BE2C (cell line): ENCODE data around the gene ELF1.

Experiments
- DNase-seq: peaks from one replicate; pipeline ENCODE4 v3.0.0-alpha.2; 2020
- H3K27me3 ChIP-seq: fragments of 250-450 bp; sonication (Bioruptor Pico); 2 replicates; pipeline ENCODE4 v1.5.1; 2020; ENCODE audit warnings: mild to moderate bottlenecking
- H3K36me3 ChIP-seq: fragments of 250-450 bp; sonication (Bioruptor Pico); 2 replicates; pipeline ENCODE4 v1.5.1; 2020; ENCODE audit warnings: mild to moderate bottlenecking
- H3K4me1 ChIP-seq: fragments of 250-450 bp; sonication (Bioruptor Pico); 2 replicates; pipeline ENCODE4 v1.5.1; 2020
- H3K4me3 ChIP-seq: 2 replicates; pipeline ENCODE4 v1.5.1; 2011; ENCODE audit warnings: low read depth, low read length
- H3K9me3 ChIP-seq: fragments of 250-450 bp; sonication (Bioruptor Pico); 2 replicates; pipeline ENCODE4 v1.5.1; 2020
- TF ChIP-seq, protein P1 (sequence below): IDR thresholded peaks from 2 replicates; pipeline ENCODE4 v1.5.1; 2012; ENCODE audit warnings: mild to moderate bottlenecking, low read depth, low read length

ELF1 gene

DNA sequence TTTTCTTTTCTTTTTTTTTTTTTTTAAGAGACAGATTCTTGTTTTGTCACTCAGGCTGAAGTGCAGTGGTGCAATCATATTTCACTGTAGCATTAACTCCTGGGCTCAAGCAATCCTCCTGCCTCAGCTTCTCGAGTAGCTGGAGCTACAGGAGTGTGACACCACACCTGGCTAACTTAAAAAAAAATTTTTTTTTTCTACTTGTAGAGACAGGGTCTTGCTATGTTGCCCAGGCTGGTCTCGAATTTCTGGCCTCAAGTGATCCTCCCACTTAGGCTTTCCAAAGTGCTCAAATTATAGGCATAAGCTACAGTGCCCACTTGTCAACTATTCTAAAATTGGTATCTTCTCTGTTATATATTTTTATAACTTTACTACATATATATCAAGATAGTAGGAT lies 6.6 kb downstream of the ELF1 start:
- no peaks in the 10 kb centered on the region for H3K9me3 ChIP-seq
- no peaks in the 10 kb centered on the region for H3K36me3 ChIP-seq
- no peaks in the 10 kb centered on the region for H3K4me1 ChIP-seq

DNA sequence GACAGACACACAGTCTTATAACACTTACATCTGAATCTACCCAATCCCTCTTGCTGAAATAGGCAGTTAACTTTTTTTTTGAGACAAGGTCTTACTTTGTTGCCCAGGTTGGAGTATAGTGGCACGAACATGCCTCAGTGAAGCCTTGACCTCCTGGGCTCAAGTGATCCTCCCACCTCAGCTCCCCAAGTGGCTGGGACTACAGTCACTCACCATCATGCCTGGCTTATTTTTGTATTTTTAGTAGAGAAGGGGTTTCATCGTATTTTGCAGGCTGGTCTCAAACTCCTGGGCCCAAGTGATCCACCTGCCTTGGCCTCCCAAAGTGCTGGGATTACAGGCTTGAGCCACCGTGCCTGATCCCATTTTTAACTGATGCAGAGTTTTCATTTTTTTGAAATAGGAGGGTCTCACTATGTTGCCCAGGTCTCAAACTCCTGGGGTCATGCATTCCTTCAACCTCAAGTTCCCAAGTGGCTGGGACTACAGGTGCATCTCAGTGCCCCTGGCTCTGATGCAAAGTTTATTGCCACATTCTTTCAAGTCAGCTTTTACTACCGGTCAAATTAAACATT lies 7.6 kb downstream of the ELF1 start:
- no peak for DNase-seq
- H3K9me3 ChIP-seq, result no peaks in the 10 kb centered on the region
- H3K36me3 ChIP-seq, result no peaks in the 10 kb centered on the region
- TF ChIP-seq, protein P1, sequence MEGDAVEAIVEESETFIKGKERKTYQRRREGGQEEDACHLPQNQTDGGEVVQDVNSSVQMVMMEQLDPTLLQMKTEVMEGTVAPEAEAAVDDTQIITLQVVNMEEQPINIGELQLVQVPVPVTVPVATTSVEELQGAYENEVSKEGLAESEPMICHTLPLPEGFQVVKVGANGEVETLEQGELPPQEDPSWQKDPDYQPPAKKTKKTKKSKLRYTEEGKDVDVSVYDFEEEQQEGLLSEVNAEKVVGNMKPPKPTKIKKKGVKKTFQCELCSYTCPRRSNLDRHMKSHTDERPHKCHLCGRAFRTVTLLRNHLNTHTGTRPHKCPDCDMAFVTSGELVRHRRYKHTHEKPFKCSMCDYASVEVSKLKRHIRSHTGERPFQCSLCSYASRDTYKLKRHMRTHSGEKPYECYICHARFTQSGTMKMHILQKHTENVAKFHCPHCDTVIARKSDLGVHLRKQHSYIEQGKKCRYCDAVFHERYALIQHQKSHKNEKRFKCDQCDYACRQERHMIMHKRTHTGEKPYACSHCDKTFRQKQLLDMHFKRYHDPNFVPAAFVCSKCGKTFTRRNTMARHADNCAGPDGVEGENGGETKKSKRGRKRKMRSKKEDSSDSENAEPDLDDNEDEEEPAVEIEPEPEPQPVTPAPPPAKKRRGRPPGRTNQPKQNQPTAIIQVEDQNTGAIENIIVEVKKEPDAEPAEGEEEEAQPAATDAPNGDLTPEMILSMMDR, result no peak
- H3K27me3 ChIP-seq, result no peaks in the 10 kb centered on the region
- no peak overlapping the region for H3K4me3 ChIP-seq
- no peaks in the 10 kb centered on the region for H3K4me1 ChIP-seq

More for the DNA sequence above, 6.6 kb downstream of the ELF1 start:
- H3K27me3 ChIP-seq, result no peaks in the 10 kb centered on the region
- no peak for DNase-seq
- H3K4me3 ChIP-seq, result no peak overlapping the region
- TF ChIP-seq, protein P1, result no peak

DNA sequence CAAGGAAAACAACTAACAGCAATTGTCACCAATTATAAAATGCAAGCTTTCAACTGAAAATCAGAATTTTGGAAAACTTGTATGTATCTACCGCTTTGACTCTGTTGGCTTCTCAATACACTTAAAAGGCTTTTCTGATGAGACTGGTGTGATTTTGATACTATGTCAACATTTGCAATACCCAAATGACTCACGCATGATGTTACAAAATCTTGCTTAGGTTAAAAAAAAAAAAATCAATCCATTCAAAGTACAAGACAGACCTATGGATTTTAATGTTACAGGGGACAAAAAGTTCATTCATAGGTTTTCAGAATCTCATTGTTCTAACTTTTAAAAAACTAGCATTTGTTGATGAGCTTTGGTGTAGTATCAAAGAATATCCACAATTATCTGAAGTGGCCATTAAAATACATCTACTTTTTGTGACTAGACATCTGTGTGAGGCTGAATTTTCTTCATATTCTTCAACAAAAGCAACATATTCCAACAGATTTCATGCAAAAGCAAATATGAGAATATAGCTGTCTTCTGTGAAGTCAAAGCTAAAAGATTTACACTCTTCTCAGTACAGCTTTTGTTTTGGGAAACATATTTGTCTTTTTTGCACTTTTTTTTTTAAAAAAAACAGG lies 10.7 kb downstream of the ELF1 start:
- no peaks in the 10 kb centered on the region for H3K36me3 ChIP-seq
- no peak for DNase-seq
- no peak overlapping the region for H3K4me3 ChIP-seq
- H3K9me3 ChIP-seq, result no peaks in the 10 kb centered on the region
- no peaks in the 10 kb centered on the region for H3K27me3 ChIP-seq
- no peaks in the 10 kb centered on the region for H3K4me1 ChIP-seq
- TF ChIP-seq, protein P1, result no peak

DNA sequence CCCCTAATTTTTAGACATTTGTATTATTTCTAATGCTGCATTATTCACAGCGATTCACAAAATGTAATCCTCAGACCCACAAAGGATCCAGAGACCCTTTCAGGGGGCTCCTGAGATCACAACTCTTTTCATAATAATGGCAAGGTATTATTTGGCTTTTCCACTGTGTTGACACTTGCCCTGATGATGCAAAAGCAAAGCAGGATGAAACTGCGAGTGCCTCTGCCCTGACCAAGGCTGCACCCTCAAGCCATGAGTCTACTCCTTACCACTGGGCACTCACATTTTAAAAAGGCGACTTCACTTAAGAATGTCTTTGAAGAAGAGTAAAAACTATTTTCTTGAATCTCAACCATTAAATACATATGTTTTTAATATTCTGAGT lies 11.4 kb downstream of the ELF1 start:
- DNase-seq, result no peak
- H3K4me3 ChIP-seq, result no peak overlapping the region
- no peaks in the 10 kb centered on the region for H3K4me1 ChIP-seq
- TF ChIP-seq, protein P1, result no peak
- no peaks in the 10 kb centered on the region for H3K36me3 ChIP-seq
- no peaks in the 10 kb centered on the region for H3K9me3 ChIP-seq
- H3K27me3 ChIP-seq, result no peaks in the 10 kb centered on the region

DNA sequence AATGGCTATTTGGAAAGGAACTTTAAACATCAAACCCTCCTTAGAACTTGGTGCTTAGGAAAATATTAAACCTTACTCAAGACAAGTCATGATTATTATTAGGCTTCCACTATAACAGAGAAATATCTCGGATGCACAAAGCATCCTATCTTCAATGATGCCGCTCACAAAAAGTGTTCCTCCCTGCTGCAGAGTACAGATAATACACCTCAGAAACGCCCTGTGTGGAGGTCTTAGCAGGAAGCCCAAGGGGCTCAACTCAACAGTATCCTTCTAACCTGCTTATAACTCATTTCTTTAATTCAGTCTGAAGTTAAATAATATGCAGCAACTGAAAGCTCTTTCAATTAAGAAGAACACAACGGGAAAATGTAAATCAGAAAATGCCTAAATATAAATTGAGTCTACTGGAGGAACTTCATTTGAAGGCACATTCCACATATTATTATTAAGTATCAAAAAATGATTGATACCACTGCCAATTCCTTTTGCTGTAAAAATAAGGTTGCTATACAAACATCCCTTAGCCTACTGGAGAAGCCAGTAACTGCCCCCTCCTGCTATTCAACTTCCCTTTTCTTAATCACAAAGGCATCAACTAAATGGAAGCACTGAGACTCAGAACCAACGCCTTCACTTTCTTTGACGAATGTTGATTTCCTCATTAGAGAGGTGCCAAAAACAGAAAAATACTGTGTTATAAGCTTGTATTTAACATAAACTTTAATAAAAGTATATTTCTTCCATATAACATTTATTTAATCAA lies 12.0 kb downstream of the ELF1 start:
- H3K27me3 ChIP-seq, result no peaks in the 10 kb centered on the region
- H3K4me1 ChIP-seq, result no peaks in the 10 kb centered on the region
- DNase-seq, result no peak
- no peaks in the 10 kb centered on the region for H3K9me3 ChIP-seq
- no peak overlapping the region for H3K4me3 ChIP-seq
- TF ChIP-seq, protein P1, result no peak
- H3K36me3 ChIP-seq, result no peaks in the 10 kb centered on the region

DNA sequence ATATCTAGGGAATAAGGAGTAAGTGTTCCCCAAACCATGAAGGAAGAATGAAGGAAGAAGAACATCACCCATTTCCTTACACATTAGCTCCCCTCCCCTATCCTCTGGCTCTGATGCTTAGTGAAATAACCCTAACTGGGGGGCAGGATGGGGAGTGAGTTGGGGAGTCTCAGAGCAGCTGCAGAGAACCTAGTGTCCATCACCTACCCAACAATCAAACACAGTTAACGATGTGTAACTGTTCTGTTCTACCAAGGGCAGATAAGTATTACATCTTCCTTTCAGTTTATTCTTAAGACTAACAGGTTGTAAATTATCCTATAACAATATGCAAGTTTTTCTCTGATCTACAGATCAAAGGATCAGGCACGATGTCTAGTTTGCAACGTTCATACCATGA lies 12.8 kb downstream of the ELF1 start:
- H3K4me1 ChIP-seq, result no peaks in the 10 kb centered on the region
- DNase-seq, result no peak
- H3K36me3 ChIP-seq, result no peaks in the 10 kb centered on the region
- no peaks in the 10 kb centered on the region for H3K9me3 ChIP-seq
- no peak overlapping the region for H3K4me3 ChIP-seq
- no peaks in the 10 kb centered on the region for H3K27me3 ChIP-seq
- TF ChIP-seq, protein P1, result no peak
